Measurements from ENCODE around the gene CNKSR3.

CNKSR3 gene

DNA sequence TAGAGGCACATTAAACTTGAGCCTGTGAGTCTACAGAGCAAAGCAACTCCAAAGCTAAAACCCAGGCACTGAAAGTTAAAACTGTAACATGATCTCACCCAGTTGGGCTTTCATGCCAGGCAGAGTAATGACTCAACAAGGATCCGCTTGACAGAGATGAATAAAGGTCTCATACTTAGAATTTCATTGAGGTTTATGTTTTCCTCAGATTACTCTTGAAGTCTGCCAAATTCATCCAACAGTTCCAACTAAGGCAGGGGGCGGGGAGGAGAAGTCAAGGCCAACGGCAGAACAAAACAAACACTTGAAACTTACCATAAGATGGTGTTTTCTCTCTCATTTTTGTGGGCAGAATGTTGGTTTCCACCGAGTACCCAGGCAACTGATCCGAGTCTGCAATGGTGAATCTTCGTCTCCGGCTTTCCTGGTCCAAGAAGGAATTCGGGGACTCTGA is 99.8 kb downstream of the CNKSR3 start:
- no peak for DNase-seq

DNA sequence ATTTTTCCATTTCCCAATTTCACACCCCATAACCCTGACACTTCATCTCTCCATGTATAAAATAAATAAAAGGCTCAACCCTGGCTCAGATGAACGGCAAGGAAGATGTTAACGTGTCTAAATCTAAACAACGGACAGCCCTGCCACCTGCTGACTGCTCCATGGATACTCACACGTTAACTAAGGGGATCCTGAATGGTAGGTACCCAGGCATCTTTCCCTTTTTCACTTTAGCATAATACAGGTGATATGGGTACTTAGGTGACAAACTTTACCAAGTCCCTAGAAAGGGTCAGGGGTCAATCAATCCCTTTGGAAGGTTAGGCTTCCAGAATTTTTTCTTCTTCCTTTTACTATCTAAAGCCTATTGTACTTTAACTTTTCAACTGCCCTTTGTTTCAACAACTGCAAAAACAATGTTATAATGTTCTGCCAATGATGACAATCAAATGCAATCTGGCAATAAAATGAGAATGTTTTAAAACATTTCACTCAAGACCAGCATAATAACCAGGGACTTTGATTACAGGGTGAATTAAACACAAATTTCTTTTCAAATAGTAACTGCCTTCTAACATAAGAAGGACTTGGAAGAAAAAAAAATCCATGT is 101.5 kb downstream of the CNKSR3 start:
- no peak for DNase-seq

DNA sequence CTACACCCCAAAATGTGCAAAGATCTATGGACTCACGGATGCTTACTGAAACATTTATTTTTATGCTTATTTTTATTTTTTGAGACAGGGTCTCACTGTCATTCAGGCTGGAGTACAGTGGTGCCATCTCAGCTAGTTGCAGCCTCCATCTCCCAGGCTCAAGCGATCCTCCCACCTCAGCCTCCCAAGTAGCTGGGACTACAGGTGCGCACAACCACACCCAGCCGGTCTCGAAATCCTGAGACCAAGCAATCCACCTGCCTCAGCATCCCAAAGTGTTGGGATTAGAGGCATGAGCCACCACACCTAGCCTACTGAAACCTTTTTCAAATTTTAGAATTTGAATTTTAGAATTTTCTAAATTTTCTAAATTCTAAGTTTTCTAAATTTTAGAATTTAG is 103.0 kb downstream of the CNKSR3 start:
- DNase-seq, result no peak

DNA sequence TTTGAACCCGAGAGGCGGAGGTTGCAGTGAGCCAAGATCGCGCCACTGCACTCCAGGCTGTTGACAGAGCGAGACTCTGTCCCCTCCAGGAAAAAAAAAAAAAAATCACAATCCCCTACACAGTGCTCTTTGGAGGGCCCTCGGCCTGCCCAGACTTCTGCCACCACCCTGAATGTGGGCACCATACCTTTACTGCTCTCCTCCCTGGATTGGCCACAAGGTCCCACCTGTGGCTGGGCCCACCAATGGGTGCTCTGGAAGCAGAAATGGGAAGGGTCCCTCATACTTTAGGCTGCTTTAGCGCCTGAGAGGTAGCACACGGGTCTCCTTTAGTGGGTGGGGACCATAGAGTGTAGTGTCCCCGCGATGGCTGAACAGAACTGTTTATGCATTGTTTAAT is 103.6 kb downstream of the CNKSR3 start:
- no peak for DNase-seq

DNA sequence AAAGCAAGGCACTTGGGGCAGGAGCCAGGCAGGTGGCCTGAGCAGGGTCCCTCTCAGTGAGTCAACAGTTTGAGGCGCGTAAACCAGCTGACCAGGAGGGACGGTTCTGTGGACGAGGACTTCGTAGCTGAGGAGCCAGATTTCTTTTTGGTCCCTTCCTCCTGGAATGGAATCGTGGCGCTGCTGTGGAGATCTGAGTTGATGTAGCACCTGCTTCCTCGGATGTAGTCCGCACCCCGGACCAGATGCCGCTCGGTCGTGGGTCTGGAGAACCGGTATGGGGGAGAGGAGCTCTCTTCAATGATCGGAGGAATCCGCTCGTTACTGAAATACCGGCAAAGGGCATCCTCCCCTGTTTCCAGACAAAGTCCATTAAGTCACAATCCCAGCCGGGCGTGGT is 104.2 kb downstream of the CNKSR3 start:
- no peak for DNase-seq

DNA sequence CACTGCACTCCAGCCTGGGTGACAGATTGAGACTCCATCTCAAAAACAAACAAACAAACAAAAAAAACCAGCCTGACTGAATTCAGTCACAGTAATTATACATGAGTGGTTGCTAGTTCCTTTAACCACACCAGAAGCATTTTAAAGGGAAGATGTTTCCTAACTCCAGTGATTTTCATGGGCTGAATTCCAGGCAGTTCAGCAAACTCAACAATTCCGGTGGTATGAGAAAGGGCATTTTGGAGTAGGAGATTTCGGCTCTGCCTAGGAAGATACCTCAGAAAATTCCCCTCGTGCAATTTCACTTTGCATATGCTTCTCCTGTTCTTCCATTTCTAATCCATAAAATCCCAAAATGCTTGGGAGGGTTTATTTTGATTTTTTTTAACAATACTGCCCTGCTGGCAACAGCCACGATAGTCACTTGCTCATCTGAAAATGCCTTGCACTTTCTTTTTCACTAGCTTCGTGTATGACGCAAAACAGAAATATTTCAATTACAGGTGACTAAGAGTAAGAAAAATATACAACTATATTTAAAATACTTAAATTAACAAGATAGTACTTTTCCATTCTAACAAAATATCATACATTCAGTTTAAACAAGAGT is 105.6 kb downstream of the CNKSR3 start:
- no peak for DNase-seq

DNA sequence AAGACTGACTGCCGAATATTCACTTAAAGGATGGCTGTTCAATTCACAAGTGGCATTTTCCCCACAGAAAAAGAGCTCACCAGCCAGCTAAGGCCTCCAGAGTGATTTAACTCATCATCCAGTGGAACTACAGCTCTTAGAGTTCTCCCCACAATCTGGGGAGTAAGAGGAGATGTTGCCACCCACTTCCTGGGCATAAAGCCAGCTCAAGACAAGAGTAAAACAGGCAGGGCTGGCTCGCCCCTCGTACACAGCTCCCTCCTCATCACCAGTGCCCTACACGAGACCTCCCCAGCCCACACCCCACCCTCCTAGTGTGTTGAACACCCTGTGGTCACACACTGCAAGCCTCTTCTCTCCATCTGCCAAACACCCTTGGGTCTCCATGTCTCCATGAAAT is 106.7 kb downstream of the CNKSR3 start:
- DNase-seq, result no peak

DNA sequence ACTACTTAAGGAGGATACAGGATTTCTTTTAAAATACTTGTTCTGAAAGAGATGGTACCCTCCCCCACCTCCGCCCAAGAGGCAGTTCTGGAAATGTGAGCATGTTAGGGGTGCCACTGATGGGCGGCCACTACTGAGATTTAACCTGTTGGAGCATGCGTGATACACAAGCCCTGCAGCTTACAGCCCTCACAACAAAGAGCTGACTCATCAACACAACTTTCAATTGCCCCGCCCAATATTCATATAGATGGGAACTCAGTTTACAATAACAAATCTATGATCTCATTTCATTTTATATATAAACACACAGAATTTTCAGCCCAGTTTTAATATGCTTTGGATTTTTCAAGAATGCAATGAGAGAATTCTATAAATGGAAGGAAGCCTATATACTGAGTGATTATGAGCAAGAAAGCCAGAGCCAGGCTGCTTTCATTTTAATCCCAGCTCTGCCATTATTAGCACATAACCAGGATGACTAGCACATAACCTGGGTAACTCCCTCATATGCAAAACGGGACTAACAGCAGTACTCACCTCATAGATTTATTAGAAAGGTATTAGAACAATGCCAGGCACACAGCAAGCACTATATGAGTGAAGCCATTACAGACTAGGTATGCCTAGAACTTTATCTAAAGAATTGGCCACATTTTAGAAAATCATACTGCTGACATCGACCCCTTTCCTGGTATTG is 108.3 kb downstream of the CNKSR3 start:
- no peak for DNase-seq

DNA sequence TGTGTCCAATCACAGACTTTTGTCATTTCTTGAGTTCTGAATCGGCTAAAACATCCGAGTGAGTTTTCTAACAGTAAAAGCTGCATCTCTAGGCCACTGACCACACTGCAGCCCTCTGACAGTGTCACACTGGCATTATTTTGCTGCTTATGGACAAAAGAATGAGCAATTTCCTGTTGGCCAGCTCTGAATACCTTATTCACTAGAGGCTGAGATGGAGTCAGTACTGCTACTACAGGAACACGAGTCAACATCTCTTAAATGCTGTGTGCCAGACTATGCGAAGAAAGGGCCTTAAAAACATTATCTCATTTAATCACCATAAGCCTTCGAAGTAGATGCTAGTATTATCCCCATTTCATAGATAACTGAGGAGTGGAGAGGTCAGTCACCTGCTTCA is 111.4 kb downstream of the CNKSR3 start:
- DNase-seq, result no peak

DNA sequence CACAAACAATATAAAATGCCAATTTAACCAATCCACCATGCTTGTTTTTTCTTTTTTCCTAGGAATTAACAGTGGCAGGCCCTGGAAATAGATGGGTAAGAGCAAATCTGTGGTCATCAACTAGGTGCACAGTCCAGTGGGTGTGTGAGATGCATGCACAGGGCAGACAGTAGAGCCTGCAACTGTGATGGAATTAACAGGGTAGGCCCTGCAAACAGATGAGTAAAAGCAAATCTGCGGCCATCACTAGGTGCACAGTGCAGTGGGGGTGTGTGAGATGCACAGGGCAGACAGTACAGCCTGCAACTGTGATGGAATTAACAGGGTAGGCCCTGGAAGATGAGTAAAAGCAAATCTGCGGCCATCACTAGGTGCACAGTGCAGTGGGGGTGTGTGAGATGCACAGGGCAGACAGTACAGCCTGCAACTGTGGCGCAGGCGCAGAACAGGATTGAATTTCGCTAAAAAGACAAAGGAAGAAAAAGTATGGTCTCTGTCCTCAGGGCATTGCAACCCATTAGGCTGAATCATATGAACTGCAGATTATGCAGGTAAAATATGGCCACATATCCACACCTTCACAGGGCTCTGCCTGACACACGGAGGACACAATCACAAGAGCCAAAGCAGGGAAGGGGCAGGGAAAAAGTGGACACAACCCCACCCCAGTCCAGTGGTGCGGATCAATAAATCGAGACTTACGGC is 112.8 kb downstream of the CNKSR3 start:
- DNase-seq, result no peak

DNA sequence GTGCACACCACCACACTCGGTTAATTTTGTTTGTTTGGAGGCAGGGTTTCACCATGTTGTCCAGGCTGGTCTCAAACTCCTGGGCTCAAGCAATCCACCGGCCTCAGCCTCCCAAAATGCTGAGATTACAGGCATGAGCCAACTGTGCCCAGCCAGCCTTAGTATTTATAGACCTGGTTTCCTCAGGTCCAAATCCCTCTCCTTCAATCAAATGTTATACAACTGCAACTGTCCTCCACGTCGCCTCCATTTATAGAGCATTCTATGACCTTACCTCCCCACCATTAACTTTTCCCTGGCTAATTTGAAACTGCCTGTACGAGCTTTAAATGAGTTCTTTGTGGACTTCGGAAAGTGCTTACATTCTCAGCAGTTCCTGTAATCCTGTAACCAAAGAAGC is 114.6 kb downstream of the CNKSR3 start:
- no peak for DNase-seq

DNA sequence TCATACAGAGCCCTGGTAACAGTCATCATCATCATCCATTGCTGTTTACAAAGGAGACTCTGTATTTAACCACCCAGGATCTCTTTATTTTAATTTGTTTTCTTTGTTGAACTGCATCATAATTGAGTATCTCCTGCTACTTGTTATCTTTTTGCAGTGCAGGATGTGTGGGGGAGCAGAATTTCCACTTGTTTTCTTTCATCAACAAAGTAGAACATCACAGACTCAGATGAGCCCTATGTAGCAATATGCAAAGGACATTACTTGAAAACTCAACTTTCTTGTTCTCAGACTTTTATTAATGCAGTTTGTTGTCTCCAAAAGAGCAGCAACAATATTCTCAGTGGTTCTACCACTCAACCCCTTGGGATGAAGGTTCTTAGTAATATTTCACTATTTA is 115.2 kb downstream of the CNKSR3 start:
- no peak for DNase-seq

DNA sequence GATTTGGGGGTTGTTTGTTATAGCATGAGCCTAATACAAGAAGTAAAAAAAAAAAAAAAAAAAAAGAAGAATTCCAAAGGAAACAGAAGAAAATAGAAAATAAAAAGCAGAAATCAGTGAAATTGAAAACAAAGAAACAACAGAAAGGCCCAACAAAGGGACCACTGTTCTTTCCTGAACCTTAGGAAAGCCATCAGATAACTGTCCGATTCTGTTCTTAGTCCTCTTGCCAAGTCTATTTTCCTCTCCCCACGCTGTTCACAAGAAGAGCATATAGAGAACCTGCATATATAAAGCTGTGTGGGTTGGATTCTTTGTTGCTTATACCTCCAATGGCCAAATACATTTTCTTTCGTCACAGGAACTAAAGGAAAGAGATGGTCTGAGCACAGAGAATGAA is 115.9 kb downstream of the CNKSR3 start:
- DNase-seq, result no peak

DNA sequence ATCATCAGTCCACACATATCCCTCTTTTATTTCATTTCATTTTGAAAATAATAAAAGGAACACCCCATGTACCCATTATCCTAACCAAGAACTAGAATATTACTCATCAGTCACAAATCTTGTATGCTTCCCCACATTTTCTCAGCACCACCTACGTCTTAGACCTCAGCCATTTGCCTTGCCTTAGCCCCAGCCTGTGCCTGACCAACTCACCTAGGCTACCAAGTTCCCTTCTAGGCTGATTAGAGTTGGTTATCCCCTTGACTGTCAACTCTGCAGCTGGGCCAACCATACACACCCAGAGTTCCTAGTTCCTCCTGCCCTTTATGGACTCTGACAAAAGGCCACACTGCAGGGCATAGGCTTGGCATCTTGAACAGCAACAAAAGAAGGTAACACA is 120.5 kb downstream of the CNKSR3 start:
- DNase-seq, result no peak

DNA sequence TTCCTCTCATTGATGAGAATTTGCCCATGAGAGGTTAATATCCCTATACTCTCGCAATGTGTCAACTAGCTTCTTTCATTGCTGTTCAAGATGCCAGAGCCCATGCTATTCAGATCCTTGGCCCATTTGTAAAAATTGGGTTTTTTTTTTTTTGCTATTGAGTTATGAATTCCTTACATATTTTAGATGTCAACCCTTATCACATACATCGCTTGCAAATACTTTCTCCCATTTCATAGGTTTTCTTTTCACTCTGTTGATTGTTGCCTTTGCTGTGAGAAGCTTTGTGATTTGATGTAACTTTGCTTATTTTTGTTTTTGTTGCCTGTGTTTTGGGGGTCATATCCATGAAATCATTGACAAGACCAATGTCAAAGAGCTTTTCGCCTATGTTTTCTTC is 121.7 kb downstream of the CNKSR3 start:
- DNase-seq, result no peak

DNA sequence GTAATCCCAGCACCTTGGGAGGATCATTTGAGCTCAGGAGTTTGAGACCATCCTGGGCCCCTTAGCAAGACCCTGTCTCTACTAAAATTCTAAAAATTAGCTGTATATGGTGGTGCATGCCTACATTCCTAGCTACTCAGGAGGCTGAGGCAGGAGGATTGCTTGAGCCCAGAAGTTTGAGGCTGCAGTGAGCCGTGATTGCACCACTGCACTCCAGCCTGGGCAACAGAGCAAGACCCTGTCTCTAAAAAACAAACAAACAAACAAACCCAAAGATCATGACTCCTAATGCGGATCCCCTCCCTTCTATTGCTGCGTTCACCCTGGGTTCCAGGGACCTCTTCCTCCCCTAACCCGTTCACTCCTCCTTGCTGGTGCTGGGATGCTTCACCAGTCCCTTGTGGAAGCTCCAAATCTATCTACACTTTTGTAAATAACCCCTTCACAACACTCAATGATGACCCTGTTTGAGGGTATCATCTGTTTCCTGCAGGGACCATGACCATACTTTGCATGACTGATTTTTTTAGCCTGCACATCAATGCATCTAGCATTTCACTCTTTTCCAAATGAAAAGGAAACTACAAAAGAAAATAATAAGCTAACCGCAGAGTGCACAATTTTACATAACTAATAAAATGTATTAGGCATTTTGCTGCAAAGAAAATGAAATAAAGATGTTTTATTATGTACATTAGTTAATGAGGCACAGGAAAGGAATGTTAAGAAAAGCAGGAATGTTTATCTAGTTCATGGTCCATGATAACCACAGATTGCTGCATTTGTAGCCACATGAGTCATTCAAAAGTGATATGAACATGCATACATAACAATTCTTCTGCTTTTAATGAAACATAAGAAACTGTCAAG is 123.4 kb downstream of the CNKSR3 start:
- no peak for DNase-seq

DNA sequence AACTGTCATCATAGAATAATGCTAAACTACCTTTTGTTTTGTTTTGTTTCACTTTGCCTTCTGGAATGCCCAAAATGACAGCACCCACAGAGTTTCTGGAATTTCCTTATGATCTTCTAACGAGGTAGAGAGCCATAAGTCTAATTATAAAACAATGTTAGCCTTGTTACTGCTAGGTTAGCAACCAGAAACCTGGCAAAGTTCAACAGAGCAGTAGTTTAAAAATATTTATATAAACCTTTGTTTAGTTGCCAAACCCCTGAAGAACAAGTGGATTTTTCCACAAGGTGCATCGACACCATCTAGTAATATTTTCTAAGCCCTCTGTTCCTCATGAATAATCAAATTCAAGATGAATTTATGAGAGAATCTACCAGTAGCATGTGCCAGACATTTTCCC is 126.3 kb downstream of the CNKSR3 start:
- no peak for DNase-seq

DNA sequence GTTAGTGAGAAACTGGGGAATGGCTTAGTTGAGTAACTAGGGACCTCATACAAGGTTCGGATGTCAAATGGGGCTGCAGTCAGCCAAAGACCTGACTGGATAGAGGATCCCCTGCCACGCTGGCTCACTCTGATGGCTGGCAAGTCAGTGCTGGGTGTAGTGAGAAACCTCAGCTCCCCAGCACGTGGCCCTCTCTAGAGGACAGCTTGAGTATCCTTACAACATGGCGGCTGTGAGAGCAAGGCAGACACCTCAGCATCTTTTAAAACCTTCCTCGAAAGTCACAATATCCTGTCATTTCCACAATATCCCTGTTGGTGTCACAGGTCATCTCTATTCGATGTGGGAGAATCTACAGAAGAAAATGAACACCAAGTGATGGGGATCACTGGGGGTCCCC is 127.2 kb downstream of the CNKSR3 start:
- no peak for DNase-seq

DNA sequence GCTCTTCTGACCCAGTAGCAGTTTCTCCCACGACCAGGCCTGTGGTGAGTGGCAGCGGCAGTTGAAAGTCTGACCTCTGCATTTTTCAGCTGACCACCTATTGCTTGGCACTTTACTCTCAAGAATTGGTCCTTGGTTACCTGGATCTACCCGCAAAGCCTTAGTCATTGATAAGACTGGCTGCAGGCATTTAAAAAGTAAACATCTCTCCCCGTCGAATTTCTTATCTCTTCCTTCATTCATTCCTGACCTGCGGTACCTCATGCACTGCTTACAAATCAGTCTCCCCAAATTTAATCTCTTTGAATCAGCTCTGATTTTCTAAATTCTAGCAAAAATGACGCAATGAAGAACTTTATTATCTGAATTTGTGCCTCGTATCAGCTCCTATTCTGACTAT is 127.7 kb downstream of the CNKSR3 start:
- DNase-seq, result no peak

DNA sequence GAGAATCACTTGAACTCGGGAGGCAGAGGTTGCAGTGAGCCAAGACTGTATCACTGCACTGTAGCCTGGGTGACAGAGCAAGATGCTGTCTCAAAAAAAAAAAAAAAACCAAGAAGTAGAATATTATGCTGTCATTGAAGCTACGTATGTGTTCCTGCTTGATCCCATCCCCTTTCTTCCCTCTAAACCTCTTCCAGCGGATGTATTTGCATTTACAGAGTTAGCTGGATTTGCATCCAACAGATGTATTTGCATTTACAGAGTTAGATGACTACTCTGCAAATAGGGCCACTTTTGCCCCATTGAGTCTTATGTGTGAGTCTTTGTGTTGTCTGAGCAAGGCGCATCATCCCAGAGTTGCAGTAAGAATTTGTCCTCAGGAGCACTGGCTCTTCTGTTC is 128.9 kb downstream of the CNKSR3 start:
- no peak for DNase-seq

DNA sequence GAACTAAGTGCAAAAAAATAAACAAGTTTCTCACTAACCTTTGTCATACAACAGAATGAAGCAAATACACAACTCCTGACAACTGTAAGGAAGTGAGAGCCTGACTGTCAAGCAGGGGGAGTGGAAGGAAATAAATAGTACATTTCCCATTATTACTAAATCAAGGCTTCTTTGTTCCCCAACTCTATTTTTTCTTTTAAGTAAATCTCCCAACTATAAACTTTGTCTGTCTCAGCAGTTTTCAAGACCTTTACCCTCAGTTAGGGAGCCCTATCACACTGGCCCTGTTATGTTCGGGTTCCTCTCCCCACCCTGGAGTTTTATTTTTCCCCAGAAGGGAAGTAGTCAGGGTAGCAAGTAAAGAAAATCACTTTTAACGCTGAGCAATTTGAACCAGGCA is 129.7 kb downstream of the CNKSR3 start:
- no peak for DNase-seq

DNA sequence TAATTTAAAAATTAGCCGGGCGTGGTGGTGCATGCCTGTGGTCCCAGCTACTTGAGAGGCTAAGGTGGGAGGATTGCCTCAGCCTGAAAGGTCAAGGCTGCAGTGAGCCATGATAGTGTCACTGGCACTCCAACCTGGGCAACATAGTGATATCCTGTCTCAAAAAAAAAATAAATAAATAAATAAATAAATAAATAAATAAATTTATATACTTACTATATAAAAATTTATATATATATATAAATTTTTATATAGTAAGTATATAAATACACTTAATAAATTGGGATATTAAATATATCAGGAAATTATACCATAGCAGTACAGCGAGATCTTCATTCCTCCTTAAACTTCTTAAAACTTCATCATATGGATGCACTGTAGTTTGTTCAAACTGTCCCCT is 130.9 kb downstream of the CNKSR3 start:
- DNase-seq, result no peak

DNA sequence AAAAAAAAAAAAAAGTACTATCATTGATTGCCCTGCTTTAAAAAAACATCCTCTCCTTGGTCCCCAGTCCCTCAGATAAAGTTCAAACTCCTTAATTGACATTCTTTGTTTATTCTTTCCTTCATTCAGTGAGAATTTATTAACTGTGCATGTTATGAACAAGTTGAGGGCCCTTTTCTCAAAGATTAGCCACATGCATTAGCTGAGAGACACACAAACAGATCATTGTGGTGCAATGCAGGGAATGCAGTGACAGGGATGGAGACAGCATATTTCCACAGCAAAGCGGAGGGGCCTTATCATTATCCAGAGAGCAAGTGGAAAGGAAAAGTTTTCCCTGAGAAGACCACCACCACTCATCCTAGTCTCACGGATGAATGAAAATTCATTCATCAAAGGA is 132.0 kb downstream of the CNKSR3 start:
- DNase-seq, result no peak

Measured in CD4-positive, alpha-beta T cell treated with Interferon gamma for 1 hour (primary cell).